Tibial nerve (tissue), 4 donors: ENCODE results near the gene THRA. TPM values are rescaled to one million over a fixed set of nuclear protein-coding genes. Genes with fewer than 3 reads are reported as not detected.

Source experiments
- DNase-seq, 2 donors: peaks; one replicate each; pipeline ENCODE4 v3.0.0-alpha.2; 2019; ENCODE audit warnings: low spot score in 2 of 2
- H3K27ac ChIP-seq, 4 donors: fragments of 200-600 bp; sonication (generic) in 3 of 4; one replicate each; pipeline ENCODE4 v1.5.1; 2017 to 2019; ENCODE audit warnings: mild to moderate bottlenecking in 1 of 4
- H3K27me3 ChIP-seq, 2 donors: fragments of 200-600 bp; sonication (generic) in 1 of 2; one replicate each; pipeline versions ENCODE4 v1.5.1 to v1.6.0; 2017 to 2019
- H3K36me3 ChIP-seq, 3 donors: fragments of 200-600 bp; sonication (generic); one replicate each; pipeline ENCODE4 v1.5.1; 2018 to 2019
- H3K4me1 ChIP-seq, 4 donors: fragments of 200-600 bp; sonication (generic) in 3 of 4; one replicate each; pipeline ENCODE4 v1.5.1; 2017 to 2019
- H3K4me3 ChIP-seq, 4 donors: fragments of 200-600 bp; sonication (generic) in 3 of 4; one replicate each; pipeline ENCODE4 v1.5.1; 2017 to 2019; ENCODE audit warnings: mild to moderate bottlenecking in 1 of 4, moderate library complexity in 1 of 4
- H3K9me3 ChIP-seq, 4 donors: fragments of 200-600 bp; sonication (generic) in 3 of 4; one replicate each; pipeline ENCODE4 v1.5.1; 2017 to 2019
- EP300 ChIP-seq, 2 donors: sonication (generic); formaldehyde crosslinking; IDR thresholded peaks; one replicate each; pipeline ENCODE4 v1.6.1; 2017; ENCODE audit warnings: antibody characterized with exemption in 2 of 2, mild to moderate bottlenecking in 1 of 2
- POLR2A ChIP-seq, 2 donors: fragments of 450-650 bp; IDR thresholded peaks; one replicate each; pipeline ENCODE4 v1.6.1; 2017; ENCODE audit warnings: antibody characterized with exemption in 2 of 2, mild to moderate bottlenecking in 2 of 2, moderate library complexity in 2 of 2
- WGBS, 2 donors: methylation state at CpG; one replicate each; pipeline ENCODE4 v1.1.5; 2018; 5-methylcytosine and 5-hydroxymethylcytosine counted together
- total RNA-seq, 4 donors: library from RNA; depleted of rRNA; stranded (reverse); fragments of >200 nt; gene quantifications; one replicate each; pipeline ENCODE4 v1.1.0, GENCODE V29; 2016
- TF ChIP-seq, protein P1 (sequence below), 5 experiments: fragments of 200-600 bp in 3 of 5; fragments of 450-650 bp in 2 of 5; sonication (generic) in 3 of 5; IDR thresholded peaks; one replicate each; pipeline ENCODE4 v1.5.1; 2016 to 2019; ENCODE audit warnings: antibody characterized with exemption in 5 of 5, mild to moderate bottlenecking in 3 of 5, moderate library complexity in 2 of 5

The THRA gene
- total RNA-seq, 4 donors from 2014 or later = 65.4 to 86.1 (median 78.4) TPM

GRCh38 chr17:40015998-40016985 lies 46.5 kb upstream of the THRA start:
- no peak for DNase-seq
- H3K4me1 ChIP-seq = peaks cover 0 to 61% (median 10%) of the 10 kb centered on the region in 4 donors
- H3K27ac ChIP-seq = peak overlapping the region in 2 of 4 donors; percentile 17 to 67
- H3K4me3 ChIP-seq = no peak overlapping the region
- no peak for TF ChIP-seq POLR2A (IDR thresholded peaks at IDR 0.05)
- TF ChIP-seq, protein P1, sequence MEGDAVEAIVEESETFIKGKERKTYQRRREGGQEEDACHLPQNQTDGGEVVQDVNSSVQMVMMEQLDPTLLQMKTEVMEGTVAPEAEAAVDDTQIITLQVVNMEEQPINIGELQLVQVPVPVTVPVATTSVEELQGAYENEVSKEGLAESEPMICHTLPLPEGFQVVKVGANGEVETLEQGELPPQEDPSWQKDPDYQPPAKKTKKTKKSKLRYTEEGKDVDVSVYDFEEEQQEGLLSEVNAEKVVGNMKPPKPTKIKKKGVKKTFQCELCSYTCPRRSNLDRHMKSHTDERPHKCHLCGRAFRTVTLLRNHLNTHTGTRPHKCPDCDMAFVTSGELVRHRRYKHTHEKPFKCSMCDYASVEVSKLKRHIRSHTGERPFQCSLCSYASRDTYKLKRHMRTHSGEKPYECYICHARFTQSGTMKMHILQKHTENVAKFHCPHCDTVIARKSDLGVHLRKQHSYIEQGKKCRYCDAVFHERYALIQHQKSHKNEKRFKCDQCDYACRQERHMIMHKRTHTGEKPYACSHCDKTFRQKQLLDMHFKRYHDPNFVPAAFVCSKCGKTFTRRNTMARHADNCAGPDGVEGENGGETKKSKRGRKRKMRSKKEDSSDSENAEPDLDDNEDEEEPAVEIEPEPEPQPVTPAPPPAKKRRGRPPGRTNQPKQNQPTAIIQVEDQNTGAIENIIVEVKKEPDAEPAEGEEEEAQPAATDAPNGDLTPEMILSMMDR (IDR thresholded peaks at IDR 0.05) = no peak
- no peak for TF ChIP-seq EP300 (IDR thresholded peaks at IDR 0.05)
- H3K27me3 ChIP-seq = no peaks in the 10 kb centered on the region
- 67 to 70% methylated on average over 26 of the region's 26 CpGs for WGBS, 2 donors
- H3K9me3 ChIP-seq = no peaks in the 10 kb centered on the region
- peaks cover 0 to 28% (median 0%) of the 10 kb centered on the region in 3 donors for H3K36me3 ChIP-seq

GRCh38 chr17:40017422-40018080 lies 45.2 kb upstream of the THRA start:
- H3K4me3 ChIP-seq = no peak overlapping the region
- H3K9me3 ChIP-seq = no peaks in the 10 kb centered on the region
- 37 to 43% methylated on average over 15 of the region's 15 CpGs for WGBS, 2 donors
- H3K27ac ChIP-seq = peak overlapping the region in 2 of 4 donors; percentile 59 to 78
- H3K36me3 ChIP-seq = peaks cover 0 to 40% (median 0%) of the 10 kb centered on the region in 3 donors
- no peaks in the 10 kb centered on the region for H3K27me3 ChIP-seq
- no peak for TF ChIP-seq EP300 (IDR thresholded peaks at IDR 0.05)
- no peak for TF ChIP-seq POLR2A (IDR thresholded peaks at IDR 0.05)
- TF ChIP-seq, protein P1 (IDR thresholded peaks at IDR 0.05) = no peak
- DNase-seq = no peak
- peaks cover 0 to 73% (median 10%) of the 10 kb centered on the region in 4 donors for H3K4me1 ChIP-seq

DNA sequence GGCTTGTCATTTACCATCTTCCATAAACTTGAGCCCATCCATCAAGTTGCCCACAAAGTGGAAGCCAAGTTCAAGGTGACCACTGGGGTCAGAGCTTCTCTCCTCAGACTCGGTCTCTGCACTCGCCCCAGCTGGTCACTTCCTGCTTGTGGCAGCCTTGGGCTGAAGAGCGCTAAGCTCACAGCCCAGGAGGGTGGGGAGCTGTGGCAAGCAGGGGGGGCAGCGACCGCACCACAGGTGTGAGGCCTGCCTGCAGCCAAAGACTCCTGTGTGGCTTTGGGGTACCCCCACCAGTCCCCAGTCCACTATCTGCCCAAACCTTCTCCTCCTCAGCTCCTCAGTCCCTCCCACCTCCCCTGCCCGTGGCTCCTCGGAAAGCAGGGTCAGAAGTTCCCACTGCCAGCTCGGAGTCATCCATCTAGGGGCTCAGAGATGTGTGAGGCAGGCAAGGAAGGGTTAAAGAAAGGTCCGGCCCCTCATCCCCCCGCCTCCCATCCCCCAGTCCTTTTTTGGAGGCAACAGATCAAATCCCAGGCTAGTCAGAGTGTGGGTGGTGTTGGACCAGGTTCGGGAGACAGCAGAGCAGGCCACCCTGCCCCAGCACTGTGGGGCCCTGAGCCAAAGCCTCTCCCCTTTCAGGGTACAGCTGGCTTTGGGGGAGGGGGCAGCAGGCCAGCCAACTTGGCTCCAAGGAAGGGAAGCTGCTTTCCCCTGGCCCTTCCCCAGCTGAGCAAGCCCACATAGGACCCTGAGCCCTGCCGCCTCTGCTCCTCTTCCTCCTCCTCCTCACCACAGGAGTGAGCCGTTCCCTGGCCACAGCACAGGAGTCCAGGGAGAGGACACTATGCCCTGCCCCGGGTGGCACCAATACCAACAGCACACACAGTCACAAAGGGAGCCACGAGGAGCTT lies 44.3 kb upstream of the THRA start:
- Histone ChIP-seq H3K27me3 (no peaks in the 10 kb centered on the region), H3K4me1 (peaks cover 0 to 72% (median 10%) of the 10 kb centered on the region in 4 donors), H3K4me3 (no peak overlapping the region), H3K27ac (peak overlapping the region in 3 of 4 donors; percentile 34 to 78 (median 59)), H3K9me3 (no peaks in the 10 kb centered on the region), H3K36me3 (peaks cover 0 to 49% (median 0%) of the 10 kb centered on the region in 3 donors)
- TF ChIP-seq, protein P1 (IDR thresholded peaks at IDR 0.05) = no peak
- TF ChIP-seq EP300 (IDR thresholded peaks at IDR 0.05) = no peak
- no peak for TF ChIP-seq POLR2A (IDR thresholded peaks at IDR 0.05)
- WGBS, 2 donors = 20 to 30% methylated on average over 14 to 15 of the region's 15 CpGs
- DNase-seq = no peak

GRCh38 chr17:40019140-40019991 lies 43.4 kb upstream of the THRA start:
- Histone ChIP-seq H3K27ac (peak overlapping the region in 2 of 4 donors; percentile 59 to 78), H3K4me1 (peaks cover 0 to 63% (median 9%) of the 10 kb centered on the region in 4 donors), H3K27me3 (no peaks in the 10 kb centered on the region), H3K9me3 (no peaks in the 10 kb centered on the region), H3K4me3 (no peak overlapping the region), H3K36me3 (peaks cover 0 to 58% (median 0%) of the 10 kb centered on the region in 3 donors)
- 67 to 77% methylated on average over 17 to 22 of the region's 24 CpGs for WGBS, 2 donors
- TF ChIP-seq EP300 (IDR thresholded peaks at IDR 0.05) (no peak), POLR2A (IDR thresholded peaks at IDR 0.05) (no peak)
- TF ChIP-seq, protein P1 (IDR thresholded peaks at IDR 0.05) = no peak
- no peak for DNase-seq
